HS-5 (cell line): ENCODE results near the gene ABCG4.

ENCODE experiments used
- DNase-seq: peaks from one replicate; pipeline ENCODE4 v3.0.0-alpha.2; 2012; ENCODE audit warnings: low read depth

The ABCG4 gene

DNA sequence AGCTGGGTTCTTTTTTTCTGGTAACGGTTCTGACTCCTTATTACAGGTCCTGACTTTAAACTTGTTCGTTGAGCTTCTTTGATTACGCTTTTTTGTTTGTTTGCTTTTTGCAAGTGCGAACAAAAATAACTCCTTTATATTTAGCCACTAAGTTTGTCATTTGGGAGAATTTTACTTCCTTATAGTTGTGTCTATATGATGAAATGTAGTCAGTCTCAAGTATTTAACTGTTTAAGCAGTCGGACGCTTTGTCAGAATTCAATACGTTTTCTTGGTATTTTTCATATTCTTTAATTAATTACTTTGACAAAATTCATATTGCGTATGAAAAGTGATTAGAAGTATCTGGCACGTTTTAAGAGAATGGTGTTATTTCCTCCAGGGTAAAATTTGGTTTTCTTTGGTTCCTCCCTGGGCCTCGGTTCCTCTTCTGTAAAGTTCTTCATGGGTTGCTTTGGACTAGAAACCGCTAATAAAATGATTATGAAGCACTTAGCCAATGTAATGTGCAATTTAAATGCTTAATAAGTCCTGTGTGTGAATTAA lies 58.6 kb downstream of the ABCG4 start:
- no peak for DNase-seq

GRCh38 chr11:119209186-119209585 lies 60.3 kb downstream of the ABCG4 start:
- DNase-seq = no peak

DNA sequence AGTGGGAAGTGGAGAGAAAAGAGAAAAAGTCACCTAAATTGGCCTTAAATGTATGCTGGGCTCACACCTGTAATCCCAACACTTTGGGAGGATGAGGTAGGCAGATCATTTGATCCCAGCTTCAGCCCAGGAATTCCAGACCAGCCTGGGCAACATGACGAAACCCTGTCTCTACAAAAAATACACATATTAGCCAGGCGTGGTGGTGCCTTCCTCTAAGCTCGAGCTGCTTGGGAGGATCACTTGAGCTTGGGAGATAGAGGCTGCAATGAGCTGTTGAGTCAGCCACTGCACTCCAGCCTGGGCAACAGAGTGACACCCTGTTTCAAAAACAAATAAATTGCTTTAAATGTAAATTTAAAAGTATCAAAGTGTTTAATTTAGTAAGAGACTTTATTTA lies 61.2 kb downstream of the ABCG4 start:
- DNase-seq = no peak
